ENCODE results near the gene SYNE1. TPM values are rescaled to one million over a fixed set of nuclear protein-coding genes. Genes with fewer than 3 reads are reported as not detected.
A peak's percentile ranks its signal among the peaks of the same experiment; 100 is the strongest.

Gene SYNE1
- total RNA-seq, 1 experiment from 2014 or later = 23.0 TPM

DNA sequence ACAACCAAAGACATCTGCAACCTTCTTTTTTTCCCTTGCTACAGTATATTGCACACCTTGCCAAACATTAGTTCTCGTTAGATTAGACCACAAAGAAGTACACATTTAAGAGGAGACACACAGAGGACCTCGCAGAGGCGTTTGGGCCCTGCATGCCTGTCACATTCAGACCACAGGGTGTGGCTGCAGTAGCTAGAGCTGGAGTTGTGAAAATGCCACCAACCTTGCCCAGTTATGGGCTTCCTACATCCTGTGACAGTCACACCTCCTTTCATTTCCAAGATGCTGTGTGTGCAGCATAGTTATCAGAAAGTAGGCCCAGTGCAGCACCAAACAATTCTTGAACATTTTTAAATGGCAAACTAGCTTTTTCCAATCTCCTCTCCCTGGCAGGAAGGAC lies 2.4 kb downstream of the SYNE1 start:
- no peaks in the 10 kb centered on the region for H3K36me3 Mint-ChIP-seq (ENCODE audit: insufficient read depth, unreplicated experiment)
- no peaks in the 10 kb centered on the region for H3K27me3 Mint-ChIP-seq (ENCODE audit: insufficient read depth, unreplicated experiment)
- H3K4me3 Mint-ChIP-seq (ENCODE audit: unreplicated experiment) = no peak overlapping the region
- DNase-seq = peak; percentile 6 to 36
- H3K9me3 Mint-ChIP-seq (ENCODE audit: unreplicated experiment) = no peaks in the 10 kb centered on the region
- BruUV-seq (replicated peaks) = no TSS peak
- Histone ChIP-seq H3K27me3 (replicated peaks; ENCODE audit: control insufficient read depth, insufficient read depth, low read length) (no peaks in the 10 kb centered on the region), H3K36me3 (ENCODE audit: control insufficient read depth, insufficient read depth, low read length) (no peaks in the 10 kb centered on the region), H3K4me1 (peaks cover 25% of the 10 kb centered on the region), H3K4me3 (ENCODE audit: low read depth, low read length) (no peak overlapping the region), H3K9me3 (no peaks in the 10 kb centered on the region)
- intact Hi-C loops (cut with micrococcal nuclease; ENCODE audit: unreplicated experiment) = loop anchor here (1.0 to 2.0 kb wide), 2 partner anchors 39 to 62 kb away; no protein-coding TSS in a partner anchor
- no peak overlapping the region for H3K27ac Mint-ChIP-seq (ENCODE audit: unreplicated experiment)
- TF ChIP-seq CTCF (IDR thresholded peaks at IDR 0.05; ENCODE audit: insufficient read depth in 1 of 2, low read depth in 1 of 2, low read length in 1 of 2, severe bottlenecking in 1 of 2, unreplicated experiment in 1 of 2) = no peak
- peaks cover 35% of the 10 kb centered on the region for H3K4me1 Mint-ChIP-seq (ENCODE audit: low read depth, unreplicated experiment)
- ChIA-PET POLR2A (no interaction called here), CTCF (no interaction called here)

DNA sequence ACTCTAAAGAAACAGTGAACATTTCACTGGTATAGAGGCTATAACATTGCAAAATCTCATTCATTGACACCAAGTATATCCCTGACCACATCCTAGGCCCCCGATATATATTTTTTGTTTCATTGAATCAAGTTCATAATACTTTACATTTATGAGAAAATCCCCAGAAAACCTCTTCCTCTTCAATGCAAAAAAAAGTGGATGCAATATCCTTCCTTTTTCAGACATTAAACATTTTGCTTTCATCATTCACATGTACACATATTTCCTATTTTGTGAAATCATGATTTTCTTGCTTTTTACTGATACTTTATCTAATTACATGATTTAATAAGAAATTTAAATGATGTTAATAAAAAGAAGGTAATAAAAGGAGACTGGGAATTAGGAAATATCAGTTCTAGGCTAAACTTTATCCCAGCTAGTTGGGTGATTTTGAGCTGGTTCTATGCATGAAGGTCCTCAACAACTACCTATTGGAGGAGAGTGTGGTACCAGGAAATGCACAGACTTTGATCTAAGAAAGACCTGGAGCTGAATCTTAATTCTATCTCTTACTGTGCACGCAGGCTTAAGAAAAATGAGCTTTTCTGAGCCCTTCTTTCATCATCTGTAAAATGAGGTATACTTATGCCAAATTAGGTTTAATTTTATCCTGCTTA lies 4.9 kb downstream of the SYNE1 start:
- no peaks in the 10 kb centered on the region for H3K36me3 ChIP-seq (ENCODE audit: control insufficient read depth, insufficient read depth, low read length)
- CTCF ChIA-PET = no interaction called here

DNA sequence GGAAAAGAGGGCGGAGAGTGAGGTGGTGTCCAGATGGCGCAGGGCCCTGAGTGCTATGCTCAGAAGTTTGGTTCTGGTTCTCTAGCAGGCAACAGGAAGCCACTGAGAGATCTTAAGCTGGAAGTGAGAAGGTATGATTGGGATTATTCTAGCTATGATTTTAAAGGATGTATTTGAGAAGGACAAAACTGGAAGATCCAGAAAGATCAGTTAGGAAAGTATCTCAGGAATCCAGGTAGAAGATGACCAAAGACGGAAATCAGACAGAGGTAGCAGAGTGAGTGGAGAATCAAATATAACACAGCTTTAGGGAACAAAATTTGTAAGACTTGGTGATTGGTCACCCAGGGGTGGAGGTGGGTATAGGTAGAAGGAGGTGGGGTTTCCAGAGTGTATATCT lies 5.8 kb downstream of the SYNE1 start:
- Mint-ChIP-seq H3K9me3 (ENCODE audit: unreplicated experiment) (no peaks in the 10 kb centered on the region), H3K4me3 (ENCODE audit: unreplicated experiment) (no peak overlapping the region), H3K27me3 (ENCODE audit: insufficient read depth, unreplicated experiment) (no peaks in the 10 kb centered on the region), H3K36me3 (ENCODE audit: insufficient read depth, unreplicated experiment) (no peaks in the 10 kb centered on the region), H3K27ac (ENCODE audit: unreplicated experiment) (peak overlapping the region; percentile 52), H3K4me1 (ENCODE audit: low read depth, unreplicated experiment) (peaks cover 34% of the 10 kb centered on the region)
- BruUV-seq (replicated peaks) = no TSS peak
- Histone ChIP-seq H3K36me3 (ENCODE audit: control insufficient read depth, insufficient read depth, low read length) (no peaks in the 10 kb centered on the region), H3K27me3 (replicated peaks; ENCODE audit: control insufficient read depth, insufficient read depth, low read length) (no peaks in the 10 kb centered on the region), H3K4me1 (peaks cover 25% of the 10 kb centered on the region), H3K9me3 (no peaks in the 10 kb centered on the region), H3K4me3 (ENCODE audit: low read depth, low read length) (no peak overlapping the region)
- no peak for TF ChIP-seq CTCF (IDR thresholded peaks at IDR 0.05; ENCODE audit: insufficient read depth in 1 of 2, low read depth in 1 of 2, low read length in 1 of 2, severe bottlenecking in 1 of 2, unreplicated experiment in 1 of 2)
- no peak for DNase-seq
- ChIA-PET CTCF (interaction anchor here (1.1 kb wide), 1 partner anchor 12 kb away, joined by 3 read pairs; no protein-coding TSS in a partner anchor), POLR2A (no interaction called here)
- intact Hi-C loops (cut with micrococcal nuclease; ENCODE audit: unreplicated experiment) = no loop called here

More for the DNA sequence above, 4.9 kb downstream of the SYNE1 start:
- POLR2A ChIA-PET = no interaction called here
- intact Hi-C loops (cut with micrococcal nuclease; ENCODE audit: unreplicated experiment) = no loop called here
- no peak for TF ChIP-seq CTCF (IDR thresholded peaks at IDR 0.05; ENCODE audit: insufficient read depth in 1 of 2, low read depth in 1 of 2, low read length in 1 of 2, severe bottlenecking in 1 of 2, unreplicated experiment in 1 of 2)
- Histone ChIP-seq H3K27me3 (replicated peaks; ENCODE audit: control insufficient read depth, insufficient read depth, low read length) (no peaks in the 10 kb centered on the region), H3K9me3 (no peaks in the 10 kb centered on the region), H3K4me1 (peaks cover 25% of the 10 kb centered on the region), H3K4me3 (ENCODE audit: low read depth, low read length) (no peak overlapping the region)
- DNase-seq = no peak
- peaks cover 35% of the 10 kb centered on the region for H3K4me1 Mint-ChIP-seq (ENCODE audit: low read depth, unreplicated experiment)
- H3K27me3 Mint-ChIP-seq (ENCODE audit: insufficient read depth, unreplicated experiment) = no peaks in the 10 kb centered on the region
- no peaks in the 10 kb centered on the region for H3K36me3 Mint-ChIP-seq (ENCODE audit: insufficient read depth, unreplicated experiment)
- no peaks in the 10 kb centered on the region for H3K9me3 Mint-ChIP-seq (ENCODE audit: unreplicated experiment)
- H3K4me3 Mint-ChIP-seq (ENCODE audit: unreplicated experiment) = no peak overlapping the region
- peak overlapping the region; percentile 52 for H3K27ac Mint-ChIP-seq (ENCODE audit: unreplicated experiment)
- no TSS peak for BruUV-seq (replicated peaks)

Measured in Caco-2 (cell line).